Loucy (cell line): ENCODE data around the gene HMGB2.

Source experiments
- H2AFZ ChIP-seq: fragments of 200-600 bp; sonication (generic); 2 replicates; pipeline ENCODE4 v1.6.0; 2016; ENCODE audit warnings: antibody characterized with exemption, mild to moderate bottlenecking, low read length, moderate library complexity
- H3F3A ChIP-seq: fragments of 200-600 bp; 2 replicates; pipeline ENCODE4 v1.6.0; 2016; ENCODE audit warnings: antibody characterized with exemption, low read depth, mild to moderate bottlenecking
- H3K27me3 ChIP-seq: fragments of 200-600 bp; sonication (generic); 2 replicates; pipeline ENCODE4 v1.6.1; 2014; ENCODE audit warnings: low read length, mild to moderate bottlenecking; ENCODE audit not compliant: insufficient read depth, poor library complexity, severe bottlenecking
- H3K36me3 ChIP-seq: fragments of 200-600 bp; sonication (generic); 2 replicates; pipeline ENCODE4 v1.6.1; 2016; ENCODE audit warnings: low read length; ENCODE audit not compliant: insufficient read depth
- H3K4me1 ChIP-seq: fragments of 200-600 bp; sonication (generic); 2 replicates; pipeline ENCODE4 v1.5.1; 2014; ENCODE audit warnings: low read length, mild to moderate bottlenecking; ENCODE audit not compliant: insufficient read depth, poor library complexity, severe bottlenecking
- H3K4me2 ChIP-seq: fragments of 200-600 bp; sonication (generic); 2 replicates; pipeline ENCODE4 v1.6.0; 2014; ENCODE audit warnings: antibody characterized with exemption, low read length, low read depth, mild to moderate bottlenecking; ENCODE audit not compliant: poor library complexity, severe bottlenecking
- H3K4me3 ChIP-seq: fragments of 200-600 bp; sonication (generic); 2 replicates; pipeline ENCODE4 v1.5.1; 2014; ENCODE audit warnings: low read length, mild to moderate bottlenecking, mixed read lengths; ENCODE audit not compliant: poor library complexity, severe bottlenecking
- H3K79me2 ChIP-seq: fragments of 200-600 bp; sonication (generic); 2 replicates; pipeline ENCODE4 v1.6.1; 2014; ENCODE audit warnings: low read length; ENCODE audit not compliant: insufficient read depth
- H3K9ac ChIP-seq: fragments of 200-600 bp; sonication (generic); 2 replicates; pipeline ENCODE4 v1.6.0; 2014; ENCODE audit warnings: mild to moderate bottlenecking, low read depth, low read length, moderate library complexity; ENCODE audit not compliant: poor library complexity, severe bottlenecking
- H3K9me2 ChIP-seq: fragments of 200-600 bp; sonication (generic); replicated peaks from 2 replicates; pipeline ENCODE4 v1.6.1; 2016; ENCODE audit warnings: low read depth, low read length, mixed read lengths
- H3K9me3 ChIP-seq: fragments of 200-600 bp; sonication (generic); 2 replicates; pipeline ENCODE4 v1.6.1; 2014; ENCODE audit warnings: mild to moderate bottlenecking, antibody characterized with exemption, low read length, low read depth; ENCODE audit not compliant: insufficient read depth
- H4K20me1 ChIP-seq: fragments of 200-600 bp; sonication (generic); 2 replicates; pipeline ENCODE4 v1.6.0; 2014; ENCODE audit warnings: antibody characterized with exemption, low read length, mild to moderate bottlenecking; ENCODE audit not compliant: insufficient read depth, poor library complexity, severe bottlenecking
- CTCF ChIP-seq: fragments of 200-600 bp; sonication (generic); conservative IDR thresholded peaks from 2 replicates; pipeline ENCODE4 v1.5.1; 2014; ENCODE audit warnings: mild to moderate bottlenecking, antibody characterized with exemption, low read length
- EZH2phosphoT487 ChIP-seq: fragments of 200-600 bp; IDR thresholded peaks from 2 replicates; pipeline ENCODE4 v1.6.1; 2018; ENCODE audit warnings: antibody characterized with exemption, mild to moderate bottlenecking, moderate library complexity, borderline replicate concordance

HMGB2 gene

GRCh38 chr4:173287486-173287885 is 46.7 kb downstream of the HMGB2 start:
- Histone ChIP-seq H3K36me3 (peaks cover 35% of the 10 kb centered on the region), H3K79me2 (peaks cover 95% of the 10 kb centered on the region), H4K20me1 (peaks cover 28% of the 10 kb centered on the region)

GRCh38 chr4:173284463-173284862 is 49.7 kb downstream of the HMGB2 start:
- H3K9me2 ChIP-seq, result no peaks in the 10 kb centered on the region
- peaks cover 11% of the 10 kb centered on the region for H3K4me1 ChIP-seq
- no peaks in the 10 kb centered on the region for H3F3A ChIP-seq
- TF ChIP-seq EZH2phosphoT487 (no peak), CTCF (no peak)
- no peak overlapping the region for H3K4me2 ChIP-seq
- H3K9me3 ChIP-seq, result peaks cover 21% of the 10 kb centered on the region; the same call in 1 of the 2 replicates
- peaks cover 97% of the 10 kb centered on the region for H3K79me2 ChIP-seq
- H3K27me3 ChIP-seq, result no peaks in the 10 kb centered on the region
- no peak overlapping the region for H3K9ac ChIP-seq
- H2AFZ ChIP-seq, result no peak overlapping the region
- H3K36me3 ChIP-seq, result peaks cover 36% of the 10 kb centered on the region
- H3K4me3 ChIP-seq, result no peak overlapping the region
- H4K20me1 ChIP-seq, result peaks cover 43% of the 10 kb centered on the region

More at GRCh38 chr4:173287486-173287885, 46.7 kb downstream of the HMGB2 start:
- no peaks in the 10 kb centered on the region for H3F3A ChIP-seq
- peaks cover 21% of the 10 kb centered on the region; the same call in 1 of the 2 replicates for H3K9me3 ChIP-seq
- peaks cover 12% of the 10 kb centered on the region for H3K4me1 ChIP-seq
- H3K9ac ChIP-seq, result no peak overlapping the region
- no peaks in the 10 kb centered on the region for H3K9me2 ChIP-seq
- no peak overlapping the region for H2AFZ ChIP-seq
- H3K4me2 ChIP-seq, result no peak overlapping the region
- no peaks in the 10 kb centered on the region for H3K27me3 ChIP-seq
- no peak for TF ChIP-seq CTCF
- TF ChIP-seq EZH2phosphoT487, result no peak
- H3K4me3 ChIP-seq, result no peak overlapping the region

- Histone ChIP-seq H3K27me3 (no peaks in the 10 kb centered on the region), H3K9ac (no peak overlapping the region), H3K79me2 (peaks cover 99% of the 10 kb centered on the region), H3K4me1 (no peaks in the 10 kb centered on the region), H3K9me2 (no peaks in the 10 kb centered on the region), H4K20me1 (peaks cover 36% of the 10 kb centered on the region), H2AFZ (no peak overlapping the region), H3K9me3 (peaks cover 19% of the 10 kb centered on the region; the same call in 1 of the 2 replicates), H3K4me3 (no peak overlapping the region), H3F3A (no peaks in the 10 kb centered on the region), H3K36me3 (peaks cover 43% of the 10 kb centered on the region), H3K4me2 (no peak overlapping the region)
- TF ChIP-seq CTCF, result no peak
- no peak for TF ChIP-seq EZH2phosphoT487
Observed at GRCh38 chr4:173282626-173283025, 51.5 kb downstream of the HMGB2 start.
